KMS-11 (cell line): ENCODE results near the gene DCAF11.

ENCODE experiments used
- H2AFZ ChIP-seq: fragments of 200-600 bp; sonication (generic); 2 replicates; pipeline ENCODE4 v1.6.1; 2016; ENCODE audit warnings: antibody characterized with exemption, mixed run types, low read depth
- H3K27ac ChIP-seq: fragments of 200-600 bp; sonication (generic); 2 replicates; pipeline ENCODE4 v1.6.1; 2016; ENCODE audit warnings: mild to moderate bottlenecking, mixed run types
- H3K27me3 ChIP-seq: fragments of 200-600 bp; sonication (generic); 2 replicates; pipeline ENCODE4 v1.6.1; 2017; ENCODE audit warnings: mild to moderate bottlenecking, low read depth, mixed run types, moderate library complexity; ENCODE audit not compliant: insufficient read depth
- H3K36me3 ChIP-seq: fragments of 200-600 bp; sonication (generic); 2 replicates; pipeline ENCODE4 v1.6.1; 2017; ENCODE audit warnings: mild to moderate bottlenecking, mixed run types; ENCODE audit not compliant: insufficient read depth
- H3K4me1 ChIP-seq: fragments of 200-600 bp; sonication (generic); 2 replicates; pipeline ENCODE4 v1.6.1; 2016; ENCODE audit warnings: mild to moderate bottlenecking, low read depth, mixed run types; ENCODE audit not compliant: poor library complexity, severe bottlenecking
- H3K4me2 ChIP-seq: fragments of 200-600 bp; sonication (generic); 2 replicates; pipeline ENCODE4 v1.7.0; 2016; ENCODE audit warnings: mild to moderate bottlenecking, mixed run types
- H3K4me3 ChIP-seq: fragments of 200-600 bp; sonication (generic); IDR thresholded peaks from 2 replicates; pipeline ENCODE4 v1.6.1; 2017; ENCODE audit warnings: low read depth, low read length, mixed read lengths; ENCODE audit not compliant: insufficient read depth
- H3K79me2 ChIP-seq: fragments of 200-600 bp; sonication (generic); 2 replicates; pipeline ENCODE4 v1.6.1; 2016; ENCODE audit warnings: low read depth, mixed run types; ENCODE audit not compliant: insufficient read depth
- H3K9ac ChIP-seq: fragments of 200-600 bp; sonication (generic); 2 replicates; pipeline ENCODE4 v1.6.1; 2016; ENCODE audit warnings: mild to moderate bottlenecking, mixed run types
- H4K20me1 ChIP-seq: fragments of 200-600 bp; sonication (generic); 2 replicates; pipeline ENCODE4 v1.6.1; 2016; ENCODE audit warnings: mild to moderate bottlenecking, mixed run types; ENCODE audit not compliant: insufficient read depth
- TF ChIP-seq, protein P1 (sequence below): fragments of 200-600 bp; sonication (generic); conservative IDR thresholded peaks from 2 replicates; pipeline ENCODE4 v1.6.1; 2017; ENCODE audit warnings: low read depth, mild to moderate bottlenecking, antibody characterized with exemption, low read length, moderate library complexity, mixed read lengths

Gene DCAF11

DNA sequence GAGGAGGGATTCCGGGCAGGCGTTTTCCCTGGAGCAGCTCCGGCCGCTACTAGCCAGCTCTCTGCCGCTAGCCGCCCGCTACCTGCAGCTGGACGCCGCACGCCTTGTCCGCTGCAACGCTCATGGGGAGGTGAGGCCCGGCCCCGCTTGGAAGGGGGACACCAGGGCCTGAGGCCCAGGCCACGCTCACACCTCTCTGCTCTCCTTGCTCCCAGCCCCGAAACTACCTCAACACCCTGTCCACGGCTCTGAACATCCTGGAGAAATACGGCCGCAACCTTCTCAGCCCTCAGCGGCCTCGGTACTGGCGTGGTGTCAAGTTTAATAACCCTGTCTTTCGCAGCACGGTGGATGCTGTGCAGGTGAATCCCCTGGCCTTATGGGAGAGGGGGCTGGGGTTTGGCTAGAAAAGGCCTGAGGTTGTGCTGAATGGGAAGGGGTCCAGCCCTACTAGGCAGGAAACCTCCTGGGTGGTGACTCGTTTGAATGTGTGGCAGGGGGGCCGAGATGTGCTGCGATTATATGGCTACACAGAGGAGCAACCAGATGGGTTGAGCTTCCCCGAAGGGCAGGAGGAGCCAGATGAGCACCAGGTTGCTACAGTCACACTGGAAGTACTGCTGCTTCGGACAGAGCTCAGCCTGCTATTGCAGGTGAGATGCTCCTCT is 33.3 kb downstream of the DCAF11 start:
- no peaks in the 10 kb centered on the region for H3K27me3 ChIP-seq
- peak overlapping the region; percentile 51; the same call in 1 of the 2 replicates for H3K4me2 ChIP-seq
- H3K79me2 ChIP-seq: peaks cover 19% of the 10 kb centered on the region; the same call in 1 of the 2 replicates
- no peak overlapping the region for H3K27ac ChIP-seq
- H4K20me1 ChIP-seq: no peaks in the 10 kb centered on the region
- peaks cover 10% of the 10 kb centered on the region for H3K4me1 ChIP-seq
- H3K4me3 ChIP-seq: no peak overlapping the region
- 0 out of 2 replicates have a peak overlapping the region, but pooled peaks have one; percentile 23 for H2AFZ ChIP-seq
- H3K9ac ChIP-seq: no peak overlapping the region; the same call in 1 of the 2 replicates
- TF ChIP-seq, protein P1, sequence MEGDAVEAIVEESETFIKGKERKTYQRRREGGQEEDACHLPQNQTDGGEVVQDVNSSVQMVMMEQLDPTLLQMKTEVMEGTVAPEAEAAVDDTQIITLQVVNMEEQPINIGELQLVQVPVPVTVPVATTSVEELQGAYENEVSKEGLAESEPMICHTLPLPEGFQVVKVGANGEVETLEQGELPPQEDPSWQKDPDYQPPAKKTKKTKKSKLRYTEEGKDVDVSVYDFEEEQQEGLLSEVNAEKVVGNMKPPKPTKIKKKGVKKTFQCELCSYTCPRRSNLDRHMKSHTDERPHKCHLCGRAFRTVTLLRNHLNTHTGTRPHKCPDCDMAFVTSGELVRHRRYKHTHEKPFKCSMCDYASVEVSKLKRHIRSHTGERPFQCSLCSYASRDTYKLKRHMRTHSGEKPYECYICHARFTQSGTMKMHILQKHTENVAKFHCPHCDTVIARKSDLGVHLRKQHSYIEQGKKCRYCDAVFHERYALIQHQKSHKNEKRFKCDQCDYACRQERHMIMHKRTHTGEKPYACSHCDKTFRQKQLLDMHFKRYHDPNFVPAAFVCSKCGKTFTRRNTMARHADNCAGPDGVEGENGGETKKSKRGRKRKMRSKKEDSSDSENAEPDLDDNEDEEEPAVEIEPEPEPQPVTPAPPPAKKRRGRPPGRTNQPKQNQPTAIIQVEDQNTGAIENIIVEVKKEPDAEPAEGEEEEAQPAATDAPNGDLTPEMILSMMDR: no peak
- no peaks in the 10 kb centered on the region for H3K36me3 ChIP-seq

DNA sequence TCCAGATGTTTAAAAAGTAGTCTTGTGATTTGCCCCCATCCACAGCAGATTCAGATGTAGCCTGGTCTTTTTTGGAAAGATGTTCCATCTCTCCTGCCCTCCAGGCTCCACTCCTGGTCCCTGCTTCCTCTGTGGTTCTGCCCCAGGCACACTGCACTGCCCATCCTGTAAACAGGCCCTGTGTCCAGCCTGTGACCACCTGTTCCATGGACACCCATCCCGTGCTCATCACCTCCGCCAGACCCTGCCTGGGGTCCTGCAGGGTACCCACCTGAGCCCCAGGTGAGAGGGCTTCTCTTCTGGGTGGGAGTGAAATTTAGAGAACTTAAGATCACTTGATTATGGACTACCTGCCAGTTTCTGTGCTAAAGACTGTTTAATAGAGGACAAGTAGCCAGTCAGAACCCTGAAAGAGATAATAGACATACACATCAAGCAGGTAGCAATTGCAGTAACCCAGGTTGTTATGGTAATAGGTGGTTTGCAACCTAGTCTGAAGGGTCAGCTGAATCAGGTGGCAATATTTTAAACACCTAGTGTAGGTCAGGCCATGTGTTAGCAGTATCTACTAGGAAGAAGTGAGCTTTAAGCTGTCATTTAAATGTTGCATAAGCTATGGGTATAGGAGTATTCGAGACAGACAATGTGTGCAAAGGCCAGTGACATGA is 34.9 kb downstream of the DCAF11 start:
- Histone ChIP-seq H3K36me3 (no peaks in the 10 kb centered on the region), H3K4me2 (no peak overlapping the region), H3K79me2 (peaks cover 19% of the 10 kb centered on the region; the same call in 1 of the 2 replicates)

DNA sequence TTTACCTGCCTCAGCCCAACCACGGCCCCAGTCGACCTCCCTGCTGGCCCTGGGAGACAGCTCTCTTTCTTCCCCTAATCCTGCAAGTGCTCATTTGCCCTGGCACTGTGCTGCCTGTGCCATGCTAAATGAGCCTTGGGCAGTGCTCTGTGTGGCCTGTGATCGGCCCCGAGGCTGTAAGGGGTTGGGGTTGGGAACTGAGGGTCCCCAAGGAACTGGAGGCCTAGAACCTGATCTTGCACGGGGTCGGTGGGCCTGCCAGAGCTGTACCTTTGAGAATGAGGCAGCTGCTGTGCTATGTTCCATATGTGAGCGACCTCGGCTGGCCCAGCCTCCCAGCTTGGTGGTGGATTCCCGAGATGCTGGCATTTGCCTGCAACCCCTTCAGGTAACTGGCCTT is 35.5 kb downstream of the DCAF11 start:
- H3K27ac ChIP-seq: no peak overlapping the region
- H3K36me3 ChIP-seq: no peaks in the 10 kb centered on the region
- TF ChIP-seq, protein P1: no peak
- no peak overlapping the region for H3K4me2 ChIP-seq
- no peak overlapping the region for H3K9ac ChIP-seq
- H3K4me1 ChIP-seq: peaks cover 6% of the 10 kb centered on the region
- H2AFZ ChIP-seq: no peak overlapping the region
- no peak overlapping the region for H3K4me3 ChIP-seq
- peaks cover 14% of the 10 kb centered on the region; the same call in 1 of the 2 replicates for H3K79me2 ChIP-seq
- H3K27me3 ChIP-seq: no peaks in the 10 kb centered on the region
- no peaks in the 10 kb centered on the region for H4K20me1 ChIP-seq

More for the DNA sequence above, 34.9 kb downstream of the DCAF11 start:
- TF ChIP-seq, protein P1: no peak
- H3K4me3 ChIP-seq: no peak overlapping the region
- H3K4me1 ChIP-seq: peaks cover 6% of the 10 kb centered on the region
- H4K20me1 ChIP-seq: no peaks in the 10 kb centered on the region
- no peaks in the 10 kb centered on the region for H3K27me3 ChIP-seq
- no peak overlapping the region for H3K9ac ChIP-seq
- H2AFZ ChIP-seq: no peak overlapping the region
- H3K27ac ChIP-seq: no peak overlapping the region

DNA sequence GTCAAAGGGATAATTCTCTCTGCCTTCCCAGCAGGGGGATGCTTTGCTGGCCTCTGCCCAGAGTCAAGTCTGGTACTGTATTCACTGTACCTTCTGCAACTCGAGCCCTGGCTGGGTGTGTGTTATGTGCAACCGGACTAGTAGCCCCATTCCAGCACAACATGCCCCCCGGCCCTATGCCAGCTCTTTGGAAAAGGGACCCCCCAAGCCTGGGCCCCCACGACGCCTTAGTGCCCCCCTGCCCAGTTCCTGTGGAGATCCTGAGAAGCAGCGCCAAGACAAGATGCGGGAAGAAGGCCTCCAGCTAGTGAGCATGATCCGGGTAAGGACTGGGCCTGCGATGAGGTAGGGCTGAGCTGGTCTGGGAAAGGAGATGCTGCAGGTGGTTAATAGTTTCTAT is 36.0 kb downstream of the DCAF11 start:
- TF ChIP-seq, protein P1: no peak
- peaks cover 11% of the 10 kb centered on the region; the same call in 1 of the 2 replicates for H3K79me2 ChIP-seq
- no peaks in the 10 kb centered on the region for H4K20me1 ChIP-seq
- H3K4me2 ChIP-seq: no peak overlapping the region
- no peak overlapping the region for H2AFZ ChIP-seq
- H3K4me3 ChIP-seq: no peak overlapping the region
- no peaks in the 10 kb centered on the region for H3K36me3 ChIP-seq
- H3K4me1 ChIP-seq: peaks cover 2% of the 10 kb centered on the region
- H3K9ac ChIP-seq: no peak overlapping the region
- no peak overlapping the region for H3K27ac ChIP-seq
- H3K27me3 ChIP-seq: no peaks in the 10 kb centered on the region
